Cardiac muscle cell (in vitro differentiated cells and primary cell): ENCODE measurements around the gene ERBB4. TPM values are rescaled to one million over a fixed set of nuclear protein-coding genes. Genes with fewer than 3 reads are reported as not detected.

Experiments used
- DNase-seq, 2 donors: peaks; one replicate each; pipeline versions ENCODE4 v3.0.0 to v3.0.0-alpha.2; 2010 to 2017; ENCODE audit warnings: low read depth in 1 of 2, low spot score in 1 of 2
- H3K27ac ChIP-seq: fragments of 200-600 bp; sonication (generic); 2 replicates; pipeline ENCODE4 v1.5.1; 2016
- H3K27me3 ChIP-seq: fragments of 200-600 bp; sonication (generic); 2 replicates; pipeline ENCODE4 v1.6.0; 2016; ENCODE audit warnings: control low read depth
- H3K36me3 ChIP-seq: fragments of 200-600 bp; sonication (generic); 2 replicates; pipeline ENCODE4 v1.5.1; 2016; ENCODE audit warnings: control low read depth
- H3K4me1 ChIP-seq: fragments of 200-600 bp; sonication (generic); 2 replicates; pipeline ENCODE4 v1.8.1; 2017; ENCODE audit warnings: low read depth, mild to moderate bottlenecking, mixed run types
- H3K4me3 ChIP-seq: fragments of 200-600 bp; sonication (generic); 2 replicates; pipeline ENCODE4 v1.5.1; 2016; ENCODE audit warnings: mild to moderate bottlenecking
- H3K9me3 ChIP-seq: fragments of 200-600 bp; sonication (generic); 2 replicates; pipeline ENCODE4 v1.5.1; 2017; ENCODE audit warnings: low read depth, mild to moderate bottlenecking, control low read depth
- CTCF ChIP-seq: IDR thresholded peaks from 2 replicates; pipeline ENCODE4 v1.5.1; 2012; ENCODE audit warnings: low read depth, mild to moderate bottlenecking, low read length
- polyA plus RNA-seq: library from polyadenylated mRNA; unstranded; fragments of >200 nt; fragmentation: Nextera tagmentation; extraction: Ambion mirVana; gene quantifications from 2 replicates; pipeline ENCODE4 v1.2.1, GENCODE V29; 2016
- total RNA-seq: library from RNA; depleted of rRNA; stranded (reverse); fragments of >200 nt; gene quantifications from 2 replicates; pipeline ENCODE4 v1.2.3, GENCODE V29; 2016

ERBB4 gene
- total and polyA plus RNA-seq, 2 experiments from 2014 or later: 38.1 to 42.1 TPM

GRCh38 chr2:212299333-212299732, 239.3 kb downstream of the ERBB4 start:
- Histone ChIP-seq H3K27ac (no peak overlapping the region), H3K9me3 (no peaks in the 10 kb centered on the region), H3K36me3 (no peaks in the 10 kb centered on the region), H3K4me1 (no peaks in the 10 kb centered on the region), H3K27me3 (no peaks in the 10 kb centered on the region), H3K4me3 (no peak overlapping the region)
- DNase-seq: no peak
- no peak for TF ChIP-seq CTCF

GRCh38 chr2:212295571-212295970, 243.0 kb downstream of the ERBB4 start:
- no peak overlapping the region for H3K27ac ChIP-seq
- no peaks in the 10 kb centered on the region for H3K4me1 ChIP-seq
- DNase-seq: no peak
- no peaks in the 10 kb centered on the region for H3K27me3 ChIP-seq
- H3K4me3 ChIP-seq: no peak overlapping the region
- no peak for TF ChIP-seq CTCF
- H3K36me3 ChIP-seq: no peaks in the 10 kb centered on the region
- H3K9me3 ChIP-seq: no peaks in the 10 kb centered on the region

- TF ChIP-seq CTCF: no peak
- Histone ChIP-seq H3K4me3 (no peak overlapping the region), H3K9me3 (no peaks in the 10 kb centered on the region)
Observed at GRCh38 chr2:212294816-212295215, 243.8 kb downstream of the ERBB4 start.

GRCh38 chr2:212289301-212289700, 249.3 kb downstream of the ERBB4 start:
- no peak for TF ChIP-seq CTCF
- no peak overlapping the region for H3K4me3 ChIP-seq
- H3K9me3 ChIP-seq: no peaks in the 10 kb centered on the region

More at GRCh38 chr2:212294816-212295215, 243.8 kb downstream of the ERBB4 start:
- no peak overlapping the region for H3K27ac ChIP-seq
- H3K36me3 ChIP-seq: no peaks in the 10 kb centered on the region
- H3K27me3 ChIP-seq: no peaks in the 10 kb centered on the region
- H3K4me1 ChIP-seq: no peaks in the 10 kb centered on the region
- no peak for DNase-seq

GRCh38 chr2:212288308-212288707, 250.3 kb downstream of the ERBB4 start:
- no peak for DNase-seq

More at GRCh38 chr2:212289301-212289700, 249.3 kb downstream of the ERBB4 start:
- H3K4me1 ChIP-seq: no peaks in the 10 kb centered on the region
- no peaks in the 10 kb centered on the region for H3K36me3 ChIP-seq
- DNase-seq: no peak
- H3K27me3 ChIP-seq: no peaks in the 10 kb centered on the region
- no peak overlapping the region for H3K27ac ChIP-seq

More at GRCh38 chr2:212288308-212288707, 250.3 kb downstream of the ERBB4 start:
- Histone ChIP-seq H3K27ac (no peak overlapping the region), H3K9me3 (no peaks in the 10 kb centered on the region), H3K4me1 (no peaks in the 10 kb centered on the region), H3K4me3 (no peak overlapping the region), H3K27me3 (no peaks in the 10 kb centered on the region), H3K36me3 (no peaks in the 10 kb centered on the region)
- TF ChIP-seq CTCF: no peak
